Activated CD4-positive, alpha-beta memory T cell treated with anti-CD3 and anti-CD28 coated beads, Interleukin-2, amount 10 ng/mL, durations not matched to agents 7 days and 5 days (primary cell): ENCODE data around the gene SON. TPM values are rescaled to one million over a fixed set of nuclear protein-coding genes. Genes with fewer than 3 reads are reported as not detected.
"Not testable (repeated sequence)": the region's sequence is repeated elsewhere in the genome, so short reads cannot be mapped to it uniquely, and the experiment has no call there.

ENCODE experiments used
- CTCF ChIA-PET: fragments of 350-600 bp; sonication (Branson Sonifier 250); formaldehyde crosslinking; loops from one replicate; lab custom pipeline; 2021; ENCODE audit warnings: antibody characterized with exemption, inconsistent platforms; lab: Charles Lee
- POLR2A ChIA-PET: fragments of 350-600 bp; sonication (Branson Sonifier 250); formaldehyde crosslinking; loops from one replicate; lab custom pipeline; 2021; ENCODE audit warnings: antibody characterized with exemption; lab: Charles Lee
- DNase-seq: peaks from one replicate; pipeline ENCODE4 v3.0.0-alpha.2; 2020
- H3K27ac Mint-ChIP-seq: one replicate; pipeline ENCODE4 v1.8.0; 2021; ENCODE audit warnings: mild to moderate bottlenecking, mixed read lengths
- H3K27me3 Mint-ChIP-seq: one replicate; pipeline ENCODE4 v1.8.0; 2021; ENCODE audit warnings: mixed read lengths
- H3K36me3 Mint-ChIP-seq: one replicate; pipeline ENCODE4 v1.8.0; 2021; ENCODE audit warnings: low read depth, mixed read lengths
- H3K4me1 Mint-ChIP-seq: one replicate; pipeline ENCODE4 v1.8.0; 2021; ENCODE audit warnings: mixed read lengths
- H3K4me3 Mint-ChIP-seq: one replicate; pipeline ENCODE4 v1.8.0; 2021; ENCODE audit warnings: mild to moderate bottlenecking, mixed read lengths
- H3K9me3 Mint-ChIP-seq: one replicate; pipeline ENCODE4 v1.8.0; 2021; ENCODE audit warnings: mixed read lengths
- total RNA-seq, 2 experiments: library from RNA; stranded (reverse); gene quantifications; one replicate each; pipeline ENCODE4 v1.2.3, GENCODE V29; 2021

The SON gene, protein sequence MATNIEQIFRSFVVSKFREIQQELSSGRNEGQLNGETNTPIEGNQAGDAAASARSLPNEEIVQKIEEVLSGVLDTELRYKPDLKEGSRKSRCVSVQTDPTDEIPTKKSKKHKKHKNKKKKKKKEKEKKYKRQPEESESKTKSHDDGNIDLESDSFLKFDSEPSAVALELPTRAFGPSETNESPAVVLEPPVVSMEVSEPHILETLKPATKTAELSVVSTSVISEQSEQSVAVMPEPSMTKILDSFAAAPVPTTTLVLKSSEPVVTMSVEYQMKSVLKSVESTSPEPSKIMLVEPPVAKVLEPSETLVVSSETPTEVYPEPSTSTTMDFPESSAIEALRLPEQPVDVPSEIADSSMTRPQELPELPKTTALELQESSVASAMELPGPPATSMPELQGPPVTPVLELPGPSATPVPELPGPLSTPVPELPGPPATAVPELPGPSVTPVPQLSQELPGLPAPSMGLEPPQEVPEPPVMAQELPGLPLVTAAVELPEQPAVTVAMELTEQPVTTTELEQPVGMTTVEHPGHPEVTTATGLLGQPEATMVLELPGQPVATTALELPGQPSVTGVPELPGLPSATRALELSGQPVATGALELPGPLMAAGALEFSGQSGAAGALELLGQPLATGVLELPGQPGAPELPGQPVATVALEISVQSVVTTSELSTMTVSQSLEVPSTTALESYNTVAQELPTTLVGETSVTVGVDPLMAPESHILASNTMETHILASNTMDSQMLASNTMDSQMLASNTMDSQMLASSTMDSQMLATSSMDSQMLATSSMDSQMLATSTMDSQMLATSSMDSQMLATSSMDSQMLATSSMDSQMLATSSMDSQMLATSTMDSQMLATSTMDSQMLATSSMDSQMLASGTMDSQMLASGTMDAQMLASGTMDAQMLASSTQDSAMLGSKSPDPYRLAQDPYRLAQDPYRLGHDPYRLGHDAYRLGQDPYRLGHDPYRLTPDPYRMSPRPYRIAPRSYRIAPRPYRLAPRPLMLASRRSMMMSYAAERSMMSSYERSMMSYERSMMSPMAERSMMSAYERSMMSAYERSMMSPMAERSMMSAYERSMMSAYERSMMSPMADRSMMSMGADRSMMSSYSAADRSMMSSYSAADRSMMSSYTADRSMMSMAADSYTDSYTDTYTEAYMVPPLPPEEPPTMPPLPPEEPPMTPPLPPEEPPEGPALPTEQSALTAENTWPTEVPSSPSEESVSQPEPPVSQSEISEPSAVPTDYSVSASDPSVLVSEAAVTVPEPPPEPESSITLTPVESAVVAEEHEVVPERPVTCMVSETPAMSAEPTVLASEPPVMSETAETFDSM (N-terminal part only)
- 100 to 1,000 TPM; 279 to 290 TPM for total RNA-seq

DNA sequence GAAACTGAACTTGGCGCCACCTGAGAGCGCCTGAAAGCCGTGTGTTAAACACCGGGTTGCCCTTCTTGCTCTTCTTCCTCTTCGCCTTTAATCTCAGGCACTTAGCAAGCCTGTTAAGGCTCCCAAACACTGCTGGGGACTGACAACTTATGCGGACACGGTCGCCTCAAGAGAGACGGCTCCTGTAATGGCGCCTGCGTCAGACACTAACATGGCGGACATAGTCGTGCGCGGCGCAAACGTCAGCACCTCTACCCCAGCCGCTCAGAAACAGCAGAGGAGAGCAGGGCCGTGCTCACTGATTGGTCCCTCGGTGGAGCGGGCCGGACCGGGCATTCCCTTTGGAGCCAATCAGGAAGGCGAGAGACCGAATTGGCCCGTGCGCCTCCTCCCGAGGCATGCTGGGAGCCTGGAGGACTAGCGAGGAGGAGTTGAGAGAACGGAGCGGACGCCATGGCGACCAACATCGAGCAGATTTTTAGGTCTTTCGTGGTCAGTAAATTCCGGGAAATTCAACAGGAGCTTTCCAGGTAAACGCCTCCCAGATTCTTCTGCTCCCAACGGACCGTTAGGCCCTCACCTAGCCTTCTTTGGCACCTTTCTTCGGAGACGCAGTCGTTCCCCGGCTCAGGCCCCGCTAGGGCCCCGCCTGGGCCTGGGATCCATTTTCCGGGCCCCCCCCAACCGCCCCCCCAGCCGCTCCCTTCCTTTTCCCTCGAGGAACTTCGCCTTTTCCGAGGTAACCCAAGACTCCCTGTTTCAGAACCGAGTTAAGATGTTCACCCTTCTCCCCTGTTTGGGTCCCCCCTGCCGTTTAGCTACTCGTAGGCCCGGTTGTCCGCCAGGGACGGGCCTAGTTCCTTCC is at the start of gene SON:
TSS of gene SON (plus strand) at position 399 of the 865 bp plus-strand sequence. CDS start at position 454, 55 bp downstream.
- Mint-ChIP-seq H3K9me3 (no peaks in the 10 kb centered on the region), H3K27ac (peak within 1 kb of the TSS; percentile 98), H3K36me3 (peaks cover 57% of the 10 kb centered on the region), H3K4me3 (peak within 1 kb of the TSS; percentile 90), H3K27me3 (no peaks in the 10 kb centered on the region), H3K4me1 (peaks cover 33% of the 10 kb centered on the region)
- DNase-seq: peak; percentile 99
- ChIA-PET POLR2A (interaction anchor here (0.6 to 6.3 kb wide), 34 partner anchors 8 to 816 kb away, joined by 3 to 70 read pairs (median 5); partner anchors contain the start of genes CRYZL1, DNAJC28, DONSON and PAXBP1), CTCF (interaction anchor here (0.8 to 2.6 kb wide), 6 partner anchors 21 to 381 kb away, joined by 3 to 12 read pairs (median 4); partner anchors contain the start of genes DONSON and TMEM50B)

DNA sequence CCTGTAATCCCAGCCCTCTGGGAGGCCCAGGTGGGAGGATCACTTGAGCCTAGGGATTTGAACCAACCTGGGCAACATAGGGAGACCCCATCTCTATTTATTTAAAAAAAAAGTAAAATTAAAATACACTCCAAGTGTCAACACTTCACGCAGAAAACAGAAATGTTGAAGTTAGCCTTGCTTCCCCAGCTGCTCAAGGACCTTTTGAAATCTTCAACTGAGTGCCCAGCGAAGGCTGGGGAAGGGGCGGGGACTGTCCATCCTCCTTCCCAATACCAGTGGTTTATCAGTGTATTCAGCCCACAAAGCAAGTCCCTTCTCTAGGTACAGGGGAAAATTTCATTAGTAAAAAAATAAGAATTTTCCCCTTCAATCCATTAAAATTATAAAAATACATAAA is 49.1 kb upstream of the SON start:
- ChIA-PET CTCF (no interaction called here), POLR2A (no interaction called here)
- Mint-ChIP-seq H3K27me3 (peaks cover 18% of the 10 kb centered on the region), H3K36me3 (no peaks in the 10 kb centered on the region), H3K4me1 (peaks cover 10% of the 10 kb centered on the region), H3K27ac (no peak overlapping the region), H3K9me3 (no peaks in the 10 kb centered on the region), H3K4me3 (peak overlapping the region; percentile 52)
- DNase-seq: no peak

DNA sequence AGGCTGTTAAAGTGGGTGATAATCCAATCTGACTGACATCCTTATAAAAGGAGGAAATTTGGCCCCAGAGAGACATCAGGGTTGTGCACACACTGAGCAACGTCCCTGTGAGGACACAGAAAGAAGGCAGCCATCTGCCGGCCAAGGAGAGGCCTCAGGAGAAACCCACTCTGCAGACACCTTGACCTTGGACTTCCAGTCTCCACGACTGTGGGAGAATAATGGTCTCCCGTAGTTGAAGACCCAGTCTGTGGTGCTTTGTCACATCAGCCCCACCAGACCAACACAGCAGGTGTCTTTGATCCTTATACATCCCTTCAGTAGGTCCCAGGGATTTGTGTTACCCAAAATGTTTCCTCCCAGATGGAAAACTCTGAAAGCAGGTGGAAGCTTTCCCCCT is 47.1 kb upstream of the SON start:
- no peak overlapping the region for H3K27ac Mint-ChIP-seq
- no peak for DNase-seq
- no peak overlapping the region for H3K4me3 Mint-ChIP-seq
- ChIA-PET CTCF (interaction anchor here (1.0 to 1.2 kb wide), 3 partner anchors 16 to 110 kb away, joined by 3 read pairs; partner anchors contain the start of gene TMEM50B), POLR2A (interaction anchor here (1.1 kb wide), 1 partner anchor 8 kb away, joined by 4 read pairs; no protein-coding TSS in a partner anchor)
- H3K4me1 Mint-ChIP-seq: peaks cover 9% of the 10 kb centered on the region
- H3K9me3 Mint-ChIP-seq: no peaks in the 10 kb centered on the region
- peaks cover 14% of the 10 kb centered on the region for H3K27me3 Mint-ChIP-seq
- no peaks in the 10 kb centered on the region for H3K36me3 Mint-ChIP-seq

DNA sequence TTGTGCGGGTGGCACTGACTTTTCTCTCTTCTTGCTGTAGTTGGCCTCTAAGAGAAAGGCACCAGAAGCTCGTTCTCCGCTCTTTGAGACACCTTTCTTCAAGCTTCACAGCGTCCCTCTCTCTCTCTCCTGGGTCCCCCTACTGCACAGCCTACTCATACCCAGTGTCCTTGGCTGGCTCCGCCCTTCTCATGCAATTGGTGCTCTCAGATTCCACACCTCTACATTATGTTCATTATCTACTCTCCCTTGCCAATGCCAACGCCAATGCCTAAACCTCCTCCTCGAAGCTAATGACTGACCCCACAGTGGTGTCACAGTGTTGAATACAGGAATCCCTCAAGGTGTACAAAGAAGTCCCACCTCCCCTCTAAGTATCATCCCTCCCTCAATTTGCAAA is 46.5 kb upstream of the SON start:
- Mint-ChIP-seq H3K27ac (no peak overlapping the region), H3K36me3 (no peaks in the 10 kb centered on the region)
- POLR2A ChIA-PET: interaction anchor here (0.6 to 1.1 kb wide), 2 partner anchors 9 to 84 kb away, joined by 3 to 4 read pairs; no protein-coding TSS in a partner anchor

DNA sequence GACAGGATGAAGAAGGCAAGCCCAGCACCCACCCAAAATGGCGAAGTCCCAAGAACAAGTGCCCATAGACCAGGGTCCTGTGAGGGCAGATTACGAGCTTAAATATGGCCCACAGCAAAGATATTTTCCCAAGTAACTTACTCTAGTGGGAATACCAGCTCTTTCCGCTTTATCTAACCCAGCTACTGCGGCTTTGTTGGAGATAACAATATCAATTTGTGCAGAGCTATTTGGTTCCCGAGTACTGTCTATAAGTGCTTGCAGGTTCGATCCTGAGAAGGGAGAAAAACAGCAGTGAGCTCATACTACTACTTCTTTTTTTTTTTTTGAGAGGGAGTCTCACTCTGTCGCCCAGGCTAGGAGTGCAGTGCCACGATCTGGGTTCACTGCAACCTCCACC is 37.0 kb upstream of the SON start:
- Mint-ChIP-seq H3K4me1 (no peaks in the 10 kb centered on the region), H3K36me3 (peaks cover 71% of the 10 kb centered on the region), H3K4me3 (no peak overlapping the region), H3K9me3 (no peaks in the 10 kb centered on the region), H3K27me3 (no peaks in the 10 kb centered on the region), H3K27ac (no peak overlapping the region)
- CTCF ChIA-PET: interaction anchor here (0.8 to 1.3 kb wide), 2 partner anchors 15 to 27 kb away, joined by 3 read pairs; no protein-coding TSS in a partner anchor
- DNase-seq: no peak
- POLR2A ChIA-PET: no interaction called here

More for the DNA sequence above, 46.5 kb upstream of the SON start:
- H3K9me3 Mint-ChIP-seq: no peaks in the 10 kb centered on the region
- CTCF ChIA-PET: interaction anchor here (1.0 kb wide), 2 partner anchors 24 to 109 kb away, joined by 3 read pairs; no protein-coding TSS in a partner anchor
- no peak overlapping the region for H3K4me3 Mint-ChIP-seq
- peaks cover 14% of the 10 kb centered on the region for H3K27me3 Mint-ChIP-seq
- DNase-seq: no peak
- peaks cover 5% of the 10 kb centered on the region for H3K4me1 Mint-ChIP-seq

DNA sequence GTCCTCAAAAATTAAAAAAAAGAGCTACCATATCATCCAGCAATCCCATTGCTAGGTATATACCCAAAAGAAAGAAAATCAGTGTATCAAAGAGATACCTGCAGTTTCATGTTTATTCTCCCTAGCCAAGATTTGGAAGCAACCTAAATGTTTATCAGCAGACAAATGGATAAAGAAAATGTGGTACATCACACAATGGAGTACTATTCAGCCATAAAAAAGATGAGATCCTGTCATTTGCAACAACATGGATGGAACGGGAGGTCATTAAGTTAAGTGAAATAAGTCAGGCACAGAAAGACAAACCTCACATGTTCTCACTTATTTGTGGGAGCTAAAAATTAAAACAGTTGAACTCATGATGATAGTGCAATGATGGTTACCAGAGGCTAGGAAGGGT is 35.8 kb upstream of the SON start:
- H3K27ac Mint-ChIP-seq, CTCF ChIA-PET, H3K9me3 Mint-ChIP-seq, DNase-seq, H3K4me1 Mint-ChIP-seq, H3K27me3 Mint-ChIP-seq, POLR2A ChIA-PET, H3K4me3 Mint-ChIP-seq: not testable (repeated sequence)
- H3K36me3 Mint-ChIP-seq: peaks cover 81% of the 10 kb centered on the region

DNA sequence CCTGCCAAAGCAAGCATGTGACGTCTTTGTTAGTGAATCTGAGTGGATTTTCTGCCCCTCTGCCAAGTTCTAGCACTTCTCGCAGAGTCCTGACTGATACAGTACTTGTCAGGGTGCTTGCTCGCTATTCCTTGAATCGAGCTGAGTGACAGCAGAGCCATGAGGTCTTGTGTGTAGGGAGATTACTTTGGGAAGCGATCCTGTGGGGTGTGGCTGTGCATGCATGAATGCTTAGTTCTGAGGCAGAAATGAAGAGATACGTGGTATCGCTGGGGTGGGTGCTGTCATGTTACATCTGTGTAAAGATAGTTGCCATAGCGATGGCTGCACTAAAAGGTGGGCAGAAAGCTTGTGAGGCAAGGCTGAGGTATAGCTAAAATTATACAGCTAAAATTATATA is 32.0 kb upstream of the SON start:
- H3K36me3 Mint-ChIP-seq: peaks cover 71% of the 10 kb centered on the region
- DNase-seq: no peak
- no peak overlapping the region for H3K27ac Mint-ChIP-seq
- H3K27me3 Mint-ChIP-seq: no peaks in the 10 kb centered on the region
- no peaks in the 10 kb centered on the region for H3K9me3 Mint-ChIP-seq
- no peak overlapping the region for H3K4me3 Mint-ChIP-seq
- ChIA-PET POLR2A (interaction anchor here (1.9 kb wide), 1 partner anchor 31 kb away, joined by 5 read pairs; the partner anchor contains the start of gene TMEM50B), CTCF (no interaction called here)
- peaks cover 14% of the 10 kb centered on the region for H3K4me1 Mint-ChIP-seq

DNA sequence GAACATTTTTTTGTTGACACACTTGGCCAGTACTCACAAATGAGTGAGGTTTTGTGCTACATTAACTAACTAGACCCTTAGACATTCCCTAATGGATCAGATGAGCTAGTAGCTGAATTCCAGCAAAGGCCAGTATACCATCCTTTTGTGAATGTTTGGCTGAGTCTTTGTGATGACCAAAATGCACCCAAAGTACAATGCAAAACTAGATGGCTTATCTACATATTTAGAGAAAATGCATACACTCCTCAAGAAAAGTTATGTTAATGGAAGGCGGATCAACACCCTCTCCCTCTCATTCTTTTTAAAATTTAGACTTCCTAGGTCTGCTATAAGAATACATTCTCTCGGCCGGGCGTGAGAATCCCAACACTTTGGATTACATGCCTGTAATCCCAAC is 31.2 kb upstream of the SON start:
- no peak overlapping the region for H3K27ac Mint-ChIP-seq
- no peak overlapping the region for H3K4me3 Mint-ChIP-seq
- POLR2A ChIA-PET: interaction anchor here (1.9 kb wide), 1 partner anchor 32 kb away, joined by 5 read pairs; the partner anchor contains the start of gene TMEM50B
- peaks cover 14% of the 10 kb centered on the region for H3K4me1 Mint-ChIP-seq
- H3K9me3 Mint-ChIP-seq: no peaks in the 10 kb centered on the region
- H3K36me3 Mint-ChIP-seq: peaks cover 73% of the 10 kb centered on the region
- CTCF ChIA-PET: interaction anchor here (1.5 to 2.3 kb wide), 2 partner anchors 77 to 94 kb away, joined by 3 to 6 read pairs; partner anchors contain the start of gene DONSON
- no peak for DNase-seq
- no peaks in the 10 kb centered on the region for H3K27me3 Mint-ChIP-seq

DNA sequence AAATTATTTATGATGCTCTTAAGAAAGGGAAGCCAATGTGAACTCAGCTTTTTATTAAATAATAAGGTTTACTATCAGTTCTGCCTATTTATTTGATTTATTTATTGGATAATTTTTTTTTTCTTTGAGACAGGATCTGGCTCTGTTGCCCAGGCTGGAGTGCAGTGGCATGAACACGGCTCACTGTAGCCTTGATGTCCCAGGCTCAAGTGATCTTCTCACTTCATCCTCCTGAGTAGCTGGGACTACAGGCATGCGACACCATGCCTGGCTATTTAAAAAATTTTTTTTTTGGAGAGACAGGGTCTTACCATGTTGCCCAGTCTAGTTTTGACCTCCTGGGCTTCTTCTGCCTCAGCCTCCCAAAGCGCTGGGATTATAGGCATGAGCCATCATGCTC is 30.4 kb upstream of the SON start:
- Mint-ChIP-seq H3K27ac (no peak overlapping the region), H3K4me3 (no peak overlapping the region), H3K4me1 (peaks cover 14% of the 10 kb centered on the region), H3K9me3 (no peaks in the 10 kb centered on the region), H3K36me3 (peaks cover 74% of the 10 kb centered on the region), H3K27me3 (no peaks in the 10 kb centered on the region)
- ChIA-PET CTCF (interaction anchor here (1.5 to 2.3 kb wide), 2 partner anchors 76 to 93 kb away, joined by 3 to 6 read pairs; partner anchors contain the start of gene DONSON), POLR2A (interaction anchor here (1.9 kb wide), 1 partner anchor 32 kb away, joined by 5 read pairs; the partner anchor contains the start of gene TMEM50B)
- no peak for DNase-seq

DNA sequence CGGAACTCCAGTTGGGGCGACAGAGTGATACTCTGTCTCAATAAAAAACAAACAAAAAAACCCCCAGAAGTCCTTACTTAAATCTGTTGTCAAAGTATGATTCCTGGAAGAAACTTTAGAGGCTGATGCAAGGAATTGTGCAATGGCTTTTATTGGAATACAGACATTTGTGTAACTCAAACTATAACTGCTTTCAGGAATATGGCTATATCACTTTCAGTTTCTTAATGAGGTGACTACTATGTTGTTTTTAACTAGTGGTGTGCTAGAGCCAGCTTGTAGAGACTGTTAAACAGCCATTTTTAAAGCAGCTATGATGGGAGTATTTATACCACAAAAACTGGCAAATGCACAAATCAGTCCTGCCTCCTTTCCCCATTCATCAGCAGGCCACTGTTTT is 28.6 kb upstream of the SON start:
- H3K36me3 Mint-ChIP-seq: peaks cover 72% of the 10 kb centered on the region
- ChIA-PET CTCF (interaction anchor here (1.0 to 1.2 kb wide), 2 partner anchors 90 to 92 kb away, joined by 4 read pairs; no protein-coding TSS in a partner anchor), POLR2A (interaction anchor here (1.0 to 2.2 kb wide), 3 partner anchors 14 to 35 kb away, joined by 3 to 8 read pairs (median 6); partner anchors contain the start of genes SON and TMEM50B)

DNA sequence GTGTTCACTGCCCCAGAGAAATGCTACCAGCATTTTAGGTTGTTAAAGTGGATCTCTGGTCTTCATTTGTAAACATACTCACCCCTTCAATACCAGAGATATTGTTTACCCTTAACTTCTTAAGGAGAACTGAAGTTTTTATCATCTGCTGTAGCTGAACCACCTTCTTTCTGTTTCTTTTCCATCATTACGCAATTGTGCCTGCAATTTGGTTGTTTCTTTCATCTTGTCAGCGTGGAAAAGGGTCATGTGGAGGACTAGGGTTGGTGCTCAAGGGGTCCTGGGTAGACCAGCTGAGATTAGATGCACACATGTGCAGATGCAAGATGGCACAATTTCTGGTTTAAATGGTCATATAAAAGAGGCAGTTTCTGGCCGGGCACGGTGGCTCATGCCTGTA is 23.9 kb upstream of the SON start:
- Mint-ChIP-seq H3K4me3 (no peak overlapping the region), H3K4me1 (peaks cover 14% of the 10 kb centered on the region), H3K9me3 (no peaks in the 10 kb centered on the region), H3K27me3 (no peaks in the 10 kb centered on the region), H3K27ac (no peak overlapping the region), H3K36me3 (peaks cover 58% of the 10 kb centered on the region)
- POLR2A ChIA-PET: interaction anchor here (1.3 to 1.5 kb wide), 3 partner anchors 10 to 70 kb away, joined by 4 to 5 read pairs (median 4); partner anchors contain the start of genes DNAJC28 and DONSON
- no peak for DNase-seq
- CTCF ChIA-PET: interaction anchor here (0.7 to 1.0 kb wide), 2 partner anchors 10 to 87 kb away, joined by 3 read pairs; no protein-coding TSS in a partner anchor

More for the DNA sequence above, 28.6 kb upstream of the SON start:
- Mint-ChIP-seq H3K27me3 (no peaks in the 10 kb centered on the region), H3K27ac (peak overlapping the region; percentile 48), H3K4me3 (no peak overlapping the region), H3K4me1 (peaks cover 16% of the 10 kb centered on the region), H3K9me3 (no peaks in the 10 kb centered on the region)
- no peak for DNase-seq
